T-helper 1 cell treated with Interleukin-12 subunit alpha and Interleukin-12 subunit beta and Interleukin-4 antibody, amounts not matched to agents 30 μg/mL and 1 μg/mL, for 36 hours (primary cell): ENCODE results near the gene PRKCQ.

Experiments
- H3K27ac Mint-ChIP-seq: one replicate; pipeline ENCODE4 v1.8.0; 2021; ENCODE audit warnings: mild to moderate bottlenecking, mixed read lengths
- H3K27me3 Mint-ChIP-seq: one replicate; pipeline ENCODE4 v1.8.0; 2021; ENCODE audit warnings: low read depth, mixed read lengths
- H3K36me3 Mint-ChIP-seq: one replicate; pipeline ENCODE4 v1.8.0; 2021; ENCODE audit warnings: low read depth, mixed read lengths
- H3K4me1 Mint-ChIP-seq: one replicate; pipeline ENCODE4 v1.8.0; 2021; ENCODE audit warnings: low read depth, mixed read lengths
- H3K4me3 Mint-ChIP-seq: one replicate; pipeline ENCODE4 v1.8.0; 2021; ENCODE audit warnings: mild to moderate bottlenecking, moderate library complexity, mixed read lengths
- H3K9me3 Mint-ChIP-seq: one replicate; pipeline ENCODE4 v1.8.0; 2021; ENCODE audit warnings: mixed read lengths

Gene PRKCQ

DNA sequence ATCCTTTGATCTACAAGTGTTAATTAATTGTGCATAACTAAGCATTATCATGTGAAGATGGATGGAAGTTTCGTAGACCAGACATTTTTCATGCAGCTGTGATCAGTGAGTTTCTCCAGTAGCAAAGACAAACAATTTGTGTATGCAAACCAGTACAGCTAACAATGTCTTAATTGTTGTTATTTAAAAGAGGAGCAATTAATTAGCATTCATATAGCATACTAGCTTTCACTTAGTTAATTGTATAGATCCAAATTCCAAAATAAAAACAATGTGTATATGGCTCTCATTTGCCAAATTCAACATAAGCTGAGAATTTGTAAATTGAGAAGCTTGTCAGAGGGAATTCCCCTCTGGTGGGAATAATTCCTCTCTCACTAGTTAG, 22.6 kb upstream of the PRKCQ start:
- H3K4me1 Mint-ChIP-seq, result peaks cover 66% of the 10 kb centered on the region
- no peak overlapping the region for H3K4me3 Mint-ChIP-seq
- peaks cover 48% of the 10 kb centered on the region for H3K36me3 Mint-ChIP-seq
- H3K27me3 Mint-ChIP-seq, result no peaks in the 10 kb centered on the region
- no peak overlapping the region for H3K27ac Mint-ChIP-seq
- peaks cover 16% of the 10 kb centered on the region for H3K9me3 Mint-ChIP-seq

DNA sequence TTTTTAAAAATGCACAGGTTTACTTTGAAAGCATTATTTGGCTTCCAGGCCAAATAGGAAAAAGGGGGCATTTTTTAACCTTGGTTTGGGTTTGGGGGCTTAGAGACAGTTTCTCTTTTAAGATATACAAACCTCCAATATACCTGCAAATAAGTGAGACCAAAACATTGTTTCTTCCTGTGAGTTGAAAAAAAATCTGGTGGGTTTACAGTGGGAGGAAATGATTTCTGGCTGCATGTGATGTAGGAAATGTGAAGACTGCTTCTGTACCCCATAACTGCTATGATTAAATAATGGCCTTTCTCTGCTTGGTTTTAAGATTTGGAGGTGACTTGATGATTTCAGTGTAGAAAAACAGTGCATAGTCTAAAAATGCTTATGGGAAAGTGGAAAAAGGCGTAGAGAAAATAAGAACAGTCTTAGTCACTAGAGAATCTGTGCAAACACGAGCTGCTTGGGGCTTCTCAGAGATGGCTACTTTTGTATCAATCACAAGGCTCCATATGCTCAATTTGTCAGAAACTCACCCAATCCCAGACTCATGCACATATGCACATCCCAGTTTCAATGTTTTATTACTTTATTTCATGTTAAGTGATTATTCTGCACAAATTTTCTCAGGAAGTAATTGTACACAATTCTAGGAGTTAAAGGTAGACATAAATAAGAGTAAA, 22.1 kb upstream of the PRKCQ start:
- Mint-ChIP-seq H3K4me3 (no peak overlapping the region), H3K9me3 (peaks cover 13% of the 10 kb centered on the region), H3K4me1 (peaks cover 66% of the 10 kb centered on the region), H3K36me3 (peaks cover 48% of the 10 kb centered on the region), H3K27ac (no peak overlapping the region), H3K27me3 (no peaks in the 10 kb centered on the region)

DNA sequence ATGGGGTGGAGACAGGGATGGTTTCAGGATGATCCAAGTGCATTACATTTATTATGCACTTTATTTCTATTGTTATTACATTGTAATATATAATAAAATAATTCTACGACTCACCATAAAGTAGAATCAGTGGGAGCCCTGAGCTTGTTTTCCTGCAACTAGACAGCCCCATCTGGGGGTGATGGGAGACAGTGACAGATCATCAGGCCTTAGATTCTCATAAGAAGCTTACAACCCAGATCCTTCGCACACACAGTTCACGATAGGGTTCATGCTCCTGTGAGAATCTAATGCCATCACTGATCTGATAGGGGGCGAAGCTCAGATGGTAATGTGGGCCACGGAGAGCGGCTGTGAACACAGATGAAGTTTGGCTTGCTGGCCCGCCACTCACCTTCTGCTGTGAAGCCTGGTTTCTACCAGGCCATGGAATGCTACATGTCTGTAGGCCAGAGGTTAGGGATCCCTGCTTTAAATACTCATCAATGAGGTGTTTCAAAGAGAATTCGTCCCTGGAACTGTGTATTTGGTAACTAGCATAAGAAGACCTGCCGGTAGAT, 21.2 kb upstream of the PRKCQ start:
- Mint-ChIP-seq H3K4me3 (peak overlapping the region; percentile 16), H3K4me1 (peaks cover 66% of the 10 kb centered on the region), H3K27ac (peak overlapping the region; percentile 75), H3K9me3 (peaks cover 13% of the 10 kb centered on the region), H3K36me3 (peaks cover 47% of the 10 kb centered on the region), H3K27me3 (no peaks in the 10 kb centered on the region)

DNA sequence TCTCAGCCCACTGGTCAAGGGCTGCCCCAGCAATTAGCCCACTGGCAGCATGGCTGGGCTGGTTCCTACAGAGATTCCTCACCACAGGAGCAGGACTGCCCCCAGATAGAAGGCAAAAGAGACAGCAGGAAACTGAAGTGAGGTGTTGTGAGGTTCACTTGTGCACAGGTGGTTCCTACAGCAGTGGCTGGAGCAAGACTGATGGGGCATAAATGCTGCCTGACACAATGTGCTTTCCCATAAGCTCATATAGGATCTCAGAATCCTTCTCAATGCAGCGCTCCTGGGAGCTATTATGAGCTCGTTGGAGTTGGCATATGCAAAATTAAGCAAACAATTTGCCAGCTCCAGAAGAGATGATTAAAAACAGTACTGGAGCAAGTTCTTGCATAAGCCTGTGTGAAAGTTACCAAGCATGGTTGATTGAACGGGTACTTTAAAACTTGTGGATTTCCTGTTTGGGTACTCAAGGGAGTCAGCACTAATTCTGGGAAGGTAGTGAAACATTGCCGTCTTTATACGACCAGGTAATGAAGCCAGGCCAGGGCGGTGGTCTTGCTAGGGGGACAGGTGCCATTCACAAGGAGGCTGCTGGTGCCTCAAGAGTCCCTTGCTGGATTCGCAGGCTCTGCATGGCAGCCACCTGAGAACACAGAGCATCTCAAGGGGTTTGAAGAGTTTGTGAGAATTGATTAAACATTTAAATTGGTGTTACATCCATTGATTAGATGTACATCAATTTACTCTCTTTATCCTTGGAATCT, 20.3 kb upstream of the PRKCQ start:
- no peaks in the 10 kb centered on the region for H3K27me3 Mint-ChIP-seq
- H3K4me1 Mint-ChIP-seq, result peaks cover 69% of the 10 kb centered on the region
- H3K27ac Mint-ChIP-seq, result peak overlapping the region; percentile 81
- H3K36me3 Mint-ChIP-seq, result peaks cover 41% of the 10 kb centered on the region
- peak overlapping the region; percentile 55 for H3K4me3 Mint-ChIP-seq
- peaks cover 13% of the 10 kb centered on the region for H3K9me3 Mint-ChIP-seq

DNA sequence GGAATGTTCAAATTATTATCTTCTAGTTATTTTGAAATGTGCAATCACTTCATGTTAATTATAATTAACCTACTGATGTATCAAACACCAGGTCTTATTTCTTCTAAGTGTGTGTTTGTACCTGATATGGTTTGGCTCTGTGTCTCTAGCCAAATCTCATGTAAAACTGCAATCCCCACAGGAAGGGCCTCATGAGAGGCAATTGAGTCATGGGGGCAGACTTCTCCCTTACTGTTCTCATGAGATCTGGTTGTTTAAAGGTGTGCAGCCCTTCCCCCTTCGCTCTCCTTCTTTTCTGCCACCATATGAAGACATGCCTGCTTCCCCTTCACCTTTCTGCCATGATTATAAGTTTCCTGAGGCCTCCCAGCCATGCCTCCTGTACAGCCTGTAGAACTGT, 18.6 kb upstream of the PRKCQ start:
- H3K27ac Mint-ChIP-seq, result peak overlapping the region; percentile 64
- H3K4me3 Mint-ChIP-seq, result no peak overlapping the region
- H3K36me3 Mint-ChIP-seq, result peaks cover 40% of the 10 kb centered on the region
- peaks cover 76% of the 10 kb centered on the region for H3K4me1 Mint-ChIP-seq
- peaks cover 13% of the 10 kb centered on the region for H3K9me3 Mint-ChIP-seq
- H3K27me3 Mint-ChIP-seq, result no peaks in the 10 kb centered on the region

DNA sequence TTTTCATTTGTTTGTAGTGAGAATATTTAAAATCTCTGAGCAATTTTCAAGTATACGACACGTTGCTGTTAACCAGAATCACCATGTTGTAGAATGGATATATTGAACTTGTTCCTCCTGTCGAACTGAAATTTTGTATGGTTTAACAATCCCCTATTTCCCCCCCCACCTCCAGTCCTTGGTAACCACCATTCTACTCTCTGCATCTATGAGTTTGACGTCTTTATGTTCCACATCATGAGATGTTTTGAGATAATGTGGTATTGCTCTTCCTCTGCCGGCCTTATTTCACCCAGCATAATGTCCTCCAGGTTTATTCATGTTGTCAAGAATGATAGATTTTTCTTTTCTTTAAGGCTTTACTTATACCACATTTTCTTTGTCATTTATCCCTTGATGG, 17.4 kb upstream of the PRKCQ start:
- Mint-ChIP-seq H3K9me3 (peaks cover 13% of the 10 kb centered on the region), H3K4me1 (peaks cover 87% of the 10 kb centered on the region), H3K4me3 (peak overlapping the region; percentile 7), H3K27me3 (no peaks in the 10 kb centered on the region), H3K27ac (peak overlapping the region; percentile 73), H3K36me3 (peaks cover 49% of the 10 kb centered on the region)

DNA sequence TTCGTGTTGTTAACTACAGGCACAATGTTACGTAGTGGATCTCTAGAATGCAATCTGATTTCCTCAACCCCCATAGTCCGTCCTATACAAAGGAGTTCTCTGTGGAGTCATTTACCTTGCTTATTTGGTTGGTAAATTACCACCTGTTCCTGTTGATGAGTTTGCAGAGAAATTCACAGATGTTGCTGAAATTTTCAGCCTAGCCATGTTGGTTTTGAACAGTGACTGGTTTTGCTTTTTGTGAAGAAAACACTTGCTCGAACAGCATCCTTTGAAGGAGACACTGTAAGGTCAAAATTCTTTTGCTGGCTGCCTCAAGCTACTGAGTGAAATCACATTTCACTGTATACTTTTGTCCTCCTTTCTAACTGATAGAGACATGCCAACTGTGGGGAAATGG, 15.4 kb upstream of the PRKCQ start:
- peaks cover 13% of the 10 kb centered on the region for H3K9me3 Mint-ChIP-seq
- no peaks in the 10 kb centered on the region for H3K27me3 Mint-ChIP-seq
- H3K4me3 Mint-ChIP-seq, result no peak overlapping the region
- H3K27ac Mint-ChIP-seq, result peak overlapping the region; percentile 68
- H3K36me3 Mint-ChIP-seq, result peaks cover 56% of the 10 kb centered on the region
- peaks cover 90% of the 10 kb centered on the region for H3K4me1 Mint-ChIP-seq

DNA sequence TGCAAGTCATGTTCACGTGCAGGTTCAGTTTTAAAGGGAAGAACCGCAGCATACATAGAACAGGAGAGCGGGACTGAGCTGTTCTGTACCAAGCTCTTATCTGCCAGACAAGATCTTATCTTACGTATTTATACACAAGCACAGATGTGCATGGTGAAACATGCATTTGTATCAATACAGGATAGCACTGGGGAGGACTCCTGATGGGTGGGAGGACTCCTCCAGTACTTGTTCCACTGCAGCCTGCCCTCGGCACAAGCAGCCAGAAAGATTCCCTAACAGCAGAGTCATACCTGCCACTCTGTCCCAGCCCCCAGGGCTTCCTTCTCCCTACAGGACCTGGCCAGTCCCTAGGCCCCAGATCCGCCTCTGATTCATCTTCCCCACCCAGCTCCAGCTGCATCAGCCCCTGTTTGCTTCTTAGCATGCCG, 13.2 kb upstream of the PRKCQ start:
- H3K36me3 Mint-ChIP-seq, result peaks cover 61% of the 10 kb centered on the region
- peaks cover 89% of the 10 kb centered on the region for H3K4me1 Mint-ChIP-seq
- H3K27ac Mint-ChIP-seq, result peak overlapping the region; percentile 91
- H3K4me3 Mint-ChIP-seq, result peak overlapping the region; percentile 33
- no peaks in the 10 kb centered on the region for H3K9me3 Mint-ChIP-seq
- H3K27me3 Mint-ChIP-seq, result no peaks in the 10 kb centered on the region

DNA sequence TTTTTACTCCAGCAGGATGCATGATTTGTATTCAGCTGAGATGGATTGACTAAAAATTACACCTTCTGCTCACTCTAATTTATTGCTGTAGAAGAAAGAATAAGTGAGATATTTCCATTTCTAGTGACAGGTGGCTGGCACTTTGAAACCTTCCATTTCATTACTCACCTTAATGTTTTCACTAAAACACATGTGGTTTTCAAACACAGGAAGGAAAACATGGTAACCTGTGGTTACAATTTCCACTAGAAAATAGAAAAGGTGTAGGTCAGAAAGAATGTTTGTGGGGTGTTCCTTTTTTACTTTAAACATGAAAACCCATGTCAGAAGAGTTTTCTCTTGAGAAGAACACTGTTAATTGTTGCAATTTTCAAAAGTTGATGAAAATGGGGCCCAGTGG, 12.0 kb upstream of the PRKCQ start:
- peaks cover 87% of the 10 kb centered on the region for H3K4me1 Mint-ChIP-seq
- H3K9me3 Mint-ChIP-seq, result no peaks in the 10 kb centered on the region
- peak overlapping the region; percentile 91 for H3K27ac Mint-ChIP-seq
- no peaks in the 10 kb centered on the region for H3K27me3 Mint-ChIP-seq
- peaks cover 50% of the 10 kb centered on the region for H3K36me3 Mint-ChIP-seq
- H3K4me3 Mint-ChIP-seq, result peak overlapping the region; percentile 61

DNA sequence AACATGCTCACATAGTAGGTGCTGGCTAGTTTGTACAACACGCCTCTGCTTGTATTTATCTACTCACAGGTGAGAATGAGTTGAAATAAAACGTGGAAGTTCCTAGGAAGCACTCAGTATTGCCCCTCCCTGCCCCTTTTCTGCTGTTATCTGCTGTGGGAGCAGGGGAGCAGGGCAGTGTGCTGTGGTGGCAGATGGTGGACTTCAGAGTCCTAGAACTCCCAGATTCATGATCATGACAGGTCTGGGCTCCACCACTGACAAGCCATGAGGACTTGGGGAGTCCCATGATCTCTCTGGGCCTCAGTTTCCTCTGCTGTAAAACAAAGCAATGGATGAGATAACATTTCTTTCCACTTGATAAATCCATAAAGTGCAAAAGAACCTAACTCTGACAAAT, 11.6 kb upstream of the PRKCQ start:
- no peaks in the 10 kb centered on the region for H3K27me3 Mint-ChIP-seq
- no peaks in the 10 kb centered on the region for H3K9me3 Mint-ChIP-seq
- peak overlapping the region; percentile 91 for H3K27ac Mint-ChIP-seq
- peaks cover 49% of the 10 kb centered on the region for H3K36me3 Mint-ChIP-seq
- peaks cover 83% of the 10 kb centered on the region for H3K4me1 Mint-ChIP-seq
- peak overlapping the region; percentile 61 for H3K4me3 Mint-ChIP-seq

DNA sequence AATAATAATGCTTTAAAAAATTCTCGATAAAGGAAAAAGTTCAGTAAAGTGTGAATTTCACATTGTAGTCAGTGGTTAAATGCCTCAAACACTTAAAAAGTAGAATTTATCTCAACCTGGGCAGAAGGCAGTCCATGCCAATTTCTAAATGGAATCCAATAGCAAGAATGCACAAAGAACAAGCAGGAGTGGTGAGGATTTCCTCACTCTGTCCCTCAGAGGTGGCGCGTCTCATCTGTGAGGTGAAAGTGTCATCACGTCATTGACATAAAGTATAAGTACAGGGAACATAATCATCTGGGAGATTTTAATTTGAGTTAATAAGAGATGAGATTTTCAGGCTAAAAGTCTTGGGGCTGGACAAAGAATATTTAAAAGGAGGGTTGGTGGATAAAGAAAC, 10.0 kb upstream of the PRKCQ start:
- no peaks in the 10 kb centered on the region for H3K27me3 Mint-ChIP-seq
- H3K27ac Mint-ChIP-seq, result no peak overlapping the region
- H3K9me3 Mint-ChIP-seq, result no peaks in the 10 kb centered on the region
- H3K4me3 Mint-ChIP-seq, result peak overlapping the region; percentile 8
- H3K4me1 Mint-ChIP-seq, result peaks cover 84% of the 10 kb centered on the region
- H3K36me3 Mint-ChIP-seq, result peaks cover 65% of the 10 kb centered on the region

DNA sequence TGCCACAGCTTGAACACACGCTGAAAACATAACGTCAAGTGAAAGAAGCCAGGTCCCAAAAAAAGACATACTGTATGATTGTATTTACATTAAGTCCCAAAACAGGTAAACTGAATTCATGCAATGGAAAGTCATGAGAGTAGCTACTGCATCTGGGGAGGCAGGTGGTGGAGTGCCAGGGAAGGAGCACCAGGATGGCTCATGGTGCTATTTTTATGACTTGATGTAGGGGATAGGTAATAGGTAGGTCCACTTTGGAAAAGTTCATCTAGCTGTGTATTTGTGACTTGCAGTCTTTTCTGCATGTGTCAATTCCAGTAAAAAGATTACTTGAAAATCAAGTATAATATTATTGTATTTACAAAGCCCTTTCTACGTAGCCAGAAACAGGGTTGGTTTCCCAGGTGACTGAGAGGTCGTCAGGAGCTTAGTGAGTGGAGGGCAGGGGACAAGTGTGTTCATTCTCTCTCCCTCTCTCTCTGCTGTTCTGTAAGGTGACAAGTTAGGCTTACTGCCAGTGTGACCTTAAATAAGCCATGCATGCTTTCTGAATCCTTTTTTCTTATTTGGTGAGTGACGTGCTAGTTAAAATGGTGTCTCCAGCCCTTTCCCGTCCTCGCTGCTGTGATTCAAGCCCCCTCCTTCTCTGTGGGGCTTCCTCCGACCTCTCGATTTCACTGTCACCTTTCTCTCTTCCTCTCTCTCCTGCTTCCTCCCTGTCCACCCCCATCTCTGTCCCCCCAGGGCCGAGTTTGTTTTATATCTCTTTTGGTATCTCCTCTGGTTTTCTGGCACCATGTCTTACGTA, 9.4 kb upstream of the PRKCQ start:
- Mint-ChIP-seq H3K9me3 (no peaks in the 10 kb centered on the region), H3K27ac (peak overlapping the region; percentile 45), H3K4me1 (peaks cover 85% of the 10 kb centered on the region), H3K4me3 (peak overlapping the region; percentile 14), H3K27me3 (no peaks in the 10 kb centered on the region), H3K36me3 (peaks cover 68% of the 10 kb centered on the region)

DNA sequence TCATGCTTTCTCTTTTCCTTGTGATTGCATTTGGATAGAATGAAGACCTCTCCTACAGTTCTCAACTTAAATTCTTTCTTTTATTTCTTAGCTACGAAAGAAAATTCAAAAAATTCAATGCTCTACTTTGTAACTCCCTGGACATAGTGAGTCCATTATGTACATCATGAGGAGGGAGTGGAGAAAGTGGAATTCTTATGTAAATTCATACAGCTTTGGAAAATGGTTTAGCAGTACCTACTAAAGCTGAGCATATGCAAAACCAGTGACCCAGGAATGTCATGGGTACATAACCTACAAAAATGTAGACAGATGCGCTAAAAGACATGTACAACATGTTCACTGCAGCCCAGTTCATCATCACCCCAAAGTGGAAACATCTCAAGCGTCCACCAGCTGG, 8.8 kb upstream of the PRKCQ start:
- peaks cover 69% of the 10 kb centered on the region for H3K36me3 Mint-ChIP-seq
- no peaks in the 10 kb centered on the region for H3K27me3 Mint-ChIP-seq
- H3K27ac Mint-ChIP-seq, result peak overlapping the region; percentile 45
- peak overlapping the region; percentile 14 for H3K4me3 Mint-ChIP-seq
- H3K4me1 Mint-ChIP-seq, result peaks cover 80% of the 10 kb centered on the region
- H3K9me3 Mint-ChIP-seq, result no peaks in the 10 kb centered on the region

DNA sequence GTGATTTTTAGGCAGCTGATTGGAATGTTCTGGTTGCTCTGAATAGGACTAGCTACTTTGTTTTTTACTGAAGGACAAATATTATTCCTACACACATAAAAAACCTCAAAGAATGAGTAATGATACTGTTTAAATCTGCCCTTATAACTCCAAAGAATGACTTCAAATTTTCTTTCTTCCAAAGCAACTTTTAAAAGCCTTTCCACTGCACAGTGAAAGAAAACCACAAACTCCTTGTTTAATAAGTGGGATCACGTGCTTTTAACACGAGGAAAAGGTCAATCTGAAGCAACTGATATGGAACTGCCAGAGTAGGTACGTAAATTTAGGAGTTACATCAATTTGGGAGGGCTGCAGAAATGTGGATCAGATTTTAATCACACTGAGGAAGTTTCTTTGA, 8.0 kb upstream of the PRKCQ start:
- H3K9me3 Mint-ChIP-seq, result no peaks in the 10 kb centered on the region
- peak overlapping the region; percentile 13 for H3K4me3 Mint-ChIP-seq
- no peaks in the 10 kb centered on the region for H3K27me3 Mint-ChIP-seq
- H3K27ac Mint-ChIP-seq, result peak overlapping the region; percentile 32
- H3K36me3 Mint-ChIP-seq, result peaks cover 69% of the 10 kb centered on the region
- H3K4me1 Mint-ChIP-seq, result peaks cover 80% of the 10 kb centered on the region
